Stimulated activated CD4-positive, alpha-beta T cell treated with anti-CD3 and anti-CD28 coated beads, Interleukin-4, amount 100 ng/mL, for 48 hours (primary cell): Measurements from ENCODE around the gene OR6V1.
"Not testable (repeated sequence)": the region's sequence is repeated elsewhere in the genome, so short reads cannot be mapped to it uniquely, and the experiment has no call there.

Experiments used
- DNase-seq, 2 donors: peaks; one replicate each; pipeline ENCODE4 v3.0.0-alpha.2; 2020; ENCODE audit warnings: low read depth in 2 of 2

OR6V1 gene

GRCh38 chr7:143042790-143043271 is 9.3 kb upstream of the OR6V1 start:
- no peak for DNase-seq

GRCh38 chr7:143043391-143043790 is 8.8 kb upstream of the OR6V1 start:
- no peak for DNase-seq

GRCh38 chr7:143046426-143046851 is 5.7 kb upstream of the OR6V1 start:
- no peak for DNase-seq

GRCh38 chr7:143047326-143047725 is 4.8 kb upstream of the OR6V1 start:
- no peak for DNase-seq

- no peak for DNase-seq
Observed at GRCh38 chr7:143048827-143049226, 3.3 kb upstream of the OR6V1 start.

GRCh38 chr7:143049362-143049761 is 2.8 kb upstream of the OR6V1 start:
- DNase-seq: no peak

GRCh38 chr7:143050931-143051330 is 1.2 kb upstream of the OR6V1 start:
- DNase-seq: no peak

- no peak for DNase-seq
Observed at GRCh38 chr7:143054621-143055020, 2.5 kb downstream of the OR6V1 start.

GRCh38 chr7:143055754-143056153 is 3.6 kb downstream of the OR6V1 start:
- no peak for DNase-seq

- DNase-seq: no peak
Observed at GRCh38 chr7:143063741-143064140, 11.6 kb downstream of the OR6V1 start.

GRCh38 chr7:143068446-143068845 is 16.3 kb downstream of the OR6V1 start:
- no peak for DNase-seq

- DNase-seq: no peak
Observed at GRCh38 chr7:143069912-143070500, 17.9 kb downstream of the OR6V1 start.

GRCh38 chr7:143073556-143073955 is 21.4 kb downstream of the OR6V1 start:
- no peak for DNase-seq

- DNase-seq: no peak
Observed at GRCh38 chr7:143074141-143074540, 22.0 kb downstream of the OR6V1 start.

GRCh38 chr7:143085109-143085508 is 33.0 kb downstream of the OR6V1 start:
- DNase-seq: no peak

- DNase-seq: not testable (repeated sequence)
Observed at GRCh38 chr7:143085610-143086009, 33.5 kb downstream of the OR6V1 start.

GRCh38 chr7:143088549-143089231 is 36.5 kb downstream of the OR6V1 start:
- not testable (repeated sequence) for DNase-seq

GRCh38 chr7:143096146-143096545 is 44.0 kb downstream of the OR6V1 start:
- no peak for DNase-seq

GRCh38 chr7:143099579-143099978 is 47.4 kb downstream of the OR6V1 start:
- not testable (repeated sequence) for DNase-seq
